Activated B cell treated with CpG ODN at 0.5 μM for 24 hours (primary cell): ENCODE data around the gene RAB17. TPM values are rescaled to one million over a fixed set of nuclear protein-coding genes. Genes with fewer than 3 reads are reported as not detected.

Experiments used
- ATAC-seq: fragments of 200-7000 bp; cut with Tn5 transposase; one replicate; pipeline ENCODE4 v1.10.0; 2021; ENCODE audit warnings: low read depth, mild to moderate bottlenecking, moderate library complexity
- CTCF ChIA-PET: fragments of 350-600 bp; sonication (Branson Sonifier 250); formaldehyde crosslinking; loops from one replicate; lab custom pipeline; 2021; ENCODE audit warnings: antibody characterized with exemption; lab: Charles Lee
- POLR2A ChIA-PET: fragments of 350-600 bp; sonication (Branson Sonifier 250); formaldehyde crosslinking; loops from one replicate; lab custom pipeline; 2021; ENCODE audit warnings: antibody characterized with exemption; lab: Charles Lee
- DNase-seq: peaks from one replicate; pipeline ENCODE4 v3.0.0; 2022
- H3K27ac Mint-ChIP-seq: one replicate; pipeline ENCODE4 v1.8.0; 2020; ENCODE audit warnings: mixed read lengths
- H3K27me3 Mint-ChIP-seq: one replicate; pipeline ENCODE4 v1.8.0; 2021; ENCODE audit warnings: mixed read lengths
- H3K36me3 Mint-ChIP-seq: one replicate; pipeline ENCODE4 v1.8.0; 2021; ENCODE audit warnings: low read depth, mixed read lengths
- H3K4me1 Mint-ChIP-seq: one replicate; pipeline ENCODE4 v1.8.0; 2021; ENCODE audit warnings: mixed read lengths
- H3K4me3 Mint-ChIP-seq: one replicate; pipeline ENCODE4 v1.8.0; 2020; ENCODE audit warnings: mild to moderate bottlenecking, mixed read lengths
- H3K9me3 Mint-ChIP-seq: one replicate; pipeline ENCODE4 v1.8.0; 2020; ENCODE audit warnings: mixed read lengths
- intact Hi-C: fragments of 100-400 bp; cut with micrococcal nuclease; formaldehyde crosslinking; loops from one replicate; pipeline ENCODE4 v1.15.1; 2024
- total RNA-seq: library from RNA; stranded (reverse); gene quantifications from 2 replicates; pipeline ENCODE4 v1.2.3, GENCODE V29; 2022
- TF ChIP-seq, protein P1 (sequence below): fragments of 200-600 bp; IDR thresholded peaks from one replicate; pipeline ENCODE4 v1.8.0; 2022; ENCODE audit warnings: antibody characterized with exemption, mild to moderate bottlenecking

RAB17 gene
- total RNA-seq, 1 donor from 2014 or later, result not detected

- H3K36me3 Mint-ChIP-seq, result peaks cover 2% of the 10 kb centered on the region
- no peak overlapping the region for H3K4me3 Mint-ChIP-seq
- H3K9me3 Mint-ChIP-seq, result peaks cover 6% of the 10 kb centered on the region
- TF ChIP-seq, protein P1, sequence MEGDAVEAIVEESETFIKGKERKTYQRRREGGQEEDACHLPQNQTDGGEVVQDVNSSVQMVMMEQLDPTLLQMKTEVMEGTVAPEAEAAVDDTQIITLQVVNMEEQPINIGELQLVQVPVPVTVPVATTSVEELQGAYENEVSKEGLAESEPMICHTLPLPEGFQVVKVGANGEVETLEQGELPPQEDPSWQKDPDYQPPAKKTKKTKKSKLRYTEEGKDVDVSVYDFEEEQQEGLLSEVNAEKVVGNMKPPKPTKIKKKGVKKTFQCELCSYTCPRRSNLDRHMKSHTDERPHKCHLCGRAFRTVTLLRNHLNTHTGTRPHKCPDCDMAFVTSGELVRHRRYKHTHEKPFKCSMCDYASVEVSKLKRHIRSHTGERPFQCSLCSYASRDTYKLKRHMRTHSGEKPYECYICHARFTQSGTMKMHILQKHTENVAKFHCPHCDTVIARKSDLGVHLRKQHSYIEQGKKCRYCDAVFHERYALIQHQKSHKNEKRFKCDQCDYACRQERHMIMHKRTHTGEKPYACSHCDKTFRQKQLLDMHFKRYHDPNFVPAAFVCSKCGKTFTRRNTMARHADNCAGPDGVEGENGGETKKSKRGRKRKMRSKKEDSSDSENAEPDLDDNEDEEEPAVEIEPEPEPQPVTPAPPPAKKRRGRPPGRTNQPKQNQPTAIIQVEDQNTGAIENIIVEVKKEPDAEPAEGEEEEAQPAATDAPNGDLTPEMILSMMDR, result no peak
- H3K4me1 Mint-ChIP-seq, result peaks cover 24% of the 10 kb centered on the region
- peak; percentile 12 for ATAC-seq
- CTCF ChIA-PET, result no interaction called here
- POLR2A ChIA-PET, result interaction anchor here (0.5 kb wide), 1 partner anchor 168 kb away, joined by 3 read pairs; no protein-coding TSS in a partner anchor
- intact Hi-C loops, result no loop called here
- peaks cover 38% of the 10 kb centered on the region for H3K27me3 Mint-ChIP-seq
- no peak for DNase-seq
- no peak overlapping the region for H3K27ac Mint-ChIP-seq
These were observed 40.7 kb upstream of the RAB17 start for GRCh38 chr2:237631007-237631785.

- ATAC-seq, result no peak
- H3K4me3 Mint-ChIP-seq, result no peak overlapping the region
- DNase-seq, result no peak
- TF ChIP-seq, protein P1, result no peak
- peaks cover 24% of the 10 kb centered on the region for H3K4me1 Mint-ChIP-seq
- peaks cover 2% of the 10 kb centered on the region for H3K36me3 Mint-ChIP-seq
- no peak overlapping the region for H3K27ac Mint-ChIP-seq
- H3K9me3 Mint-ChIP-seq, result peaks cover 6% of the 10 kb centered on the region
- CTCF ChIA-PET, result no interaction called here
- intact Hi-C loops, result no loop called here
- POLR2A ChIA-PET, result no interaction called here
- H3K27me3 Mint-ChIP-seq, result peaks cover 38% of the 10 kb centered on the region
These were observed 39.9 kb upstream of the RAB17 start for GRCh38 chr2:237630216-237631000.

- H3K9me3 Mint-ChIP-seq, result peaks cover 3% of the 10 kb centered on the region
- POLR2A ChIA-PET, result no interaction called here
- TF ChIP-seq, protein P1, result no peak
- no peak overlapping the region for H3K4me3 Mint-ChIP-seq
- DNase-seq (no peak), ATAC-seq (no peak)
- peaks cover 24% of the 10 kb centered on the region for H3K4me1 Mint-ChIP-seq
- peaks cover 2% of the 10 kb centered on the region for H3K36me3 Mint-ChIP-seq
- H3K27ac Mint-ChIP-seq, result no peak overlapping the region
- CTCF ChIA-PET, result no interaction called here
- H3K27me3 Mint-ChIP-seq, result peaks cover 36% of the 10 kb centered on the region
- intact Hi-C loops, result no loop called here
These were observed 39.2 kb upstream of the RAB17 start for GRCh38 chr2:237629739-237630138.

DNA sequence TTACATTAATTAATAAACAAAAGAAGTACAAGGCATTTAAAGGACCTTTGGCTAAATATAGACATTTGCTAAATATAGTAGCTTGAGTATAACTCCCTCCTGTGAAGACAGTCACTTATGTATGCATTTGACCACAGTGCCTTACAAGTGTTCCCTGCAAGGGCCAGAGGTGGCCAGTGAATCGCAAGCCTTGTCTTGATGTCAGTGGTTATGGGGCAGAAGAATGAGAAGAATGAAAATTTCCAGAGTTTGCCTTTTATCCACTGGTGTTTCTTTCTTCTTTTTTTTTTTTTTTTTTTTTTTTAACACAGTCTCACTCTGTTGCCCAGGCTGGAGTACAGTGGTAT, 38.6 kb upstream of the RAB17 start:
- peaks cover 2% of the 10 kb centered on the region for H3K36me3 Mint-ChIP-seq
- ATAC-seq, result no peak
- intact Hi-C loops, result no loop called here
- DNase-seq, result no peak
- TF ChIP-seq, protein P1, result no peak
- H3K4me3 Mint-ChIP-seq, result no peak overlapping the region
- POLR2A ChIA-PET, result no interaction called here
- peaks cover 35% of the 10 kb centered on the region for H3K27me3 Mint-ChIP-seq
- CTCF ChIA-PET, result no interaction called here
- no peak overlapping the region for H3K27ac Mint-ChIP-seq
- H3K9me3 Mint-ChIP-seq, result no peaks in the 10 kb centered on the region
- peaks cover 24% of the 10 kb centered on the region for H3K4me1 Mint-ChIP-seq
